Peyer's patch (tissue), 4 donors: Measurements from ENCODE around the gene UTP4. TPM values are rescaled to one million over a fixed set of nuclear protein-coding genes. Genes with fewer than 3 reads are reported as not detected.

Source experiments
- DNase-seq, 3 donors: peaks; one replicate each; pipeline ENCODE4 v3.0.0-alpha.2; 2017 to 2019
- H3K27ac ChIP-seq, 4 donors: fragments of 200-600 bp; sonication (generic); one replicate each; pipeline ENCODE4 v1.5.1; 2016 to 2019
- H3K27me3 ChIP-seq, 2 donors: fragments of 200-600 bp; sonication (generic); one replicate each; pipeline ENCODE4 v1.5.1; 2019
- H3K36me3 ChIP-seq, 3 donors: fragments of 200-600 bp; sonication (generic); one replicate each; pipeline ENCODE4 v1.5.1; 2016 to 2019
- H3K4me1 ChIP-seq, 4 donors: fragments of 200-600 bp; sonication (generic); one replicate each; pipeline ENCODE4 v1.5.1; 2016 to 2019
- H3K4me3 ChIP-seq, 4 donors: fragments of 200-600 bp; sonication (generic); 1 replicate in 3 of 4; 2 replicates in 1 of 4; pipeline ENCODE4 v1.5.1; 2016 to 2019; ENCODE audit warnings: mild to moderate bottlenecking in 1 of 4
- H3K9me3 ChIP-seq, 4 donors: fragments of 200-600 bp; sonication (generic); one replicate each; pipeline ENCODE4 v1.5.1; 2016 to 2019; ENCODE audit warnings: mild to moderate bottlenecking in 1 of 4
- CTCF ChIP-seq, 6 experiments: fragments of 450-650 bp in 4 of 6; fragments of 200-600 bp in 2 of 6; sonication (generic) in 1 of 6; IDR thresholded peaks; one replicate each; pipeline ENCODE4 v1.5.1; 2017 to 2019; ENCODE audit warnings: antibody characterized with exemption in 6 of 6, mild to moderate bottlenecking in 3 of 6, moderate library complexity in 1 of 6
- POLR2A ChIP-seq, 2 donors: fragments of 450-650 bp; IDR thresholded peaks; one replicate each; pipeline ENCODE4 v1.5.1; 2017; ENCODE audit warnings: antibody characterized with exemption in 2 of 2, mild to moderate bottlenecking in 2 of 2, moderate library complexity in 2 of 2
- total RNA-seq, 4 donors: library from RNA; depleted of rRNA; stranded (reverse); fragments of >200 nt; gene quantifications; one replicate each; pipeline ENCODE4 v1.1.0, GENCODE V29; 2016

Gene UTP4
- total RNA-seq, 4 donors from 2014 or later: 8.9 to 19.4 (median 13.1) TPM

DNA sequence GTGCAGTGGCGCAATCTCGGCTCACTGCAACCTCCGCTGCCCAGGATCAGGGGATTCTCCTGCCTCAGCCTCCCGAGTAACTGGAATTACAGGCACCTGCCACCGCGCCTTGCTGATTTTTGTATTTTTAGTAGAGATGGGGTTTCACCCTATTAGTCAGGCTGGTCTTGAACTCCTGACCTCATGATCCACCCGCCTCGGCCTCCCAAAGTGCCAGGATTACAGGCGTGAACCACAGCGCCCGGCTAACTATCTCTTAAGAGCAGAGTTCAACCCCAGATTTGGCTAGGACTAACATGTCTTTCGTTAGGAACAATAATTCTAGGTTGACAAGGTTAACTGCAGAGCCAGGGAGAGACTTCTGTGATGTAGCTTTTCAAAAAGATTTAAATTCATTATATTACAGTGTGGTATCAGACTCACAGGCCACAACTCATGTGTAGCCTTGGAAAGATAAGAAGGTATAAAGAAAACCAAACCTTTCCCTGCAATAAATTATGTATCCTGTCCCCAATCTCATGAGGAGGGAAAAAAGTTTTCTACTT, 4.4 kb upstream of the UTP4 start:
- TF ChIP-seq CTCF (IDR thresholded peaks at IDR 0.05): no peak
- no peak for TF ChIP-seq POLR2A (IDR thresholded peaks at IDR 0.05)
- no peaks in the 10 kb centered on the region for H3K36me3 ChIP-seq
- H3K27ac ChIP-seq: no peak overlapping the region
- peaks cover 0 to 15% (median 2%) of the 10 kb centered on the region in 4 donors for H3K4me1 ChIP-seq
- H3K27me3 ChIP-seq: no peaks in the 10 kb centered on the region
- DNase-seq: peak in 1 of 3 donors; percentile 37
- no peak overlapping the region for H3K4me3 ChIP-seq
- no peaks in the 10 kb centered on the region for H3K9me3 ChIP-seq

DNA sequence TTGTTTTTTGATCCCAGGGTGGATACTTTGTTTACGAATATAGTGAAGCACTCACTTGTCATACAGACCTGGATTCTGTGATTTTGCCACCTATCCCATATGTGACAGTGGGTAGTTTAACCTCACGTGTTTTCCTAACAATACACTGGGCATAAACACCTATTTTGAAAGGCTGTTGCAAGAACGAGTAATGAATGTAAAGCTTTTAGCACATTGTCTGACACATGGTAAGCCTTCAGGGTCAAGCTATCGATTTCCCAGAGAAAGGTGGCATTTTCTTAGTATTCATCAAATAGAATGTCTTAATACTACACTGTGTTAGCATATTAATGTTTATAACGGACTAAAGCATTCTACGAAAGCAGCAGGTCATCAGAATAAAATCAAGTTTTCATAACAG, 2.0 kb upstream of the UTP4 start:
- DNase-seq: no peak
- TF ChIP-seq POLR2A (IDR thresholded peaks at IDR 0.05) (no peak), CTCF (IDR thresholded peaks at IDR 0.05) (no peak)
- no peaks in the 10 kb centered on the region for H3K9me3 ChIP-seq
- H3K4me3 ChIP-seq: no peak overlapping the region
- H3K4me1 ChIP-seq: peaks cover 0 to 23% (median 2%) of the 10 kb centered on the region in 4 donors
- no peaks in the 10 kb centered on the region for H3K36me3 ChIP-seq
- no peak overlapping the region for H3K27ac ChIP-seq
- no peaks in the 10 kb centered on the region for H3K27me3 ChIP-seq

DNA sequence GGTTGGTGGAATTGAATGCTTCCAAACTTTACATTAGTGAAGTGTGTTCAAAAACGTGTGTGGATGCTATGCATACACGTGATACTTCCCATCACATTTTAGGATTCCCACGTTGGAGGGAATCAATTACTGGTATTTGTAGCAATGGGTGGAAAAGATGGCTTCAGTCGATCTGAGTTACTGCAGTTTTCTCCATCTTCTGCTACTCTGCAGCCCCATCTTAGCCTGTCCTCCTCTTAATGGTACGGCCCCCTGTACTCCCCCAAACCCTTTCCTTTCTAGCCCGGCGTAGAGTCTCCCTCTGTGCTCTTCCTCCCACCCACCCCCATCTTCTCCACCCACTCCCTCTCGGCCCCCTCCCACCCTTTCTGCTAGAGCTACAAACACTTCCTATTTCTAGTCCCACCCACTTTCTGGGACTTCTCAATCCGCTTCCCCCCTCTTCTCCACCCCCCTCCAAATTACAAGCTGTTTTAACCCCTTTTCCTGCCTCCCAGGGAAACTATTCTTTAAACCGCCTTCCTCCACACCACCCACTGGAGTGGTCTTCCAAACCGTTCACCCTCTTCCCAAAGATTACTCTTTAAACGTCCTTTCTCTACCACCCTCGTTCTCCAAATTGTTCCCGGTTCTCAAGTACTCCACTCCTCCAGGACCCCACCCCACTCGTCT, 1.1 kb upstream of the UTP4 start:
- peak overlapping the region; percentile 88 to 98 (median 95) for H3K27ac ChIP-seq
- peaks cover 0 to 23% (median 2%) of the 10 kb centered on the region in 4 donors for H3K4me1 ChIP-seq
- peak overlapping the region; percentile 57 to 96 (median 90) for H3K4me3 ChIP-seq
- no peak for TF ChIP-seq CTCF (IDR thresholded peaks at IDR 0.05)
- no peak for TF ChIP-seq POLR2A (IDR thresholded peaks at IDR 0.05)
- no peaks in the 10 kb centered on the region for H3K36me3 ChIP-seq
- no peaks in the 10 kb centered on the region for H3K27me3 ChIP-seq
- H3K9me3 ChIP-seq: no peaks in the 10 kb centered on the region
- peak in 1 of 3 donors; percentile 48 for DNase-seq

- TF ChIP-seq POLR2A (IDR thresholded peaks at IDR 0.05): no peak
- TF ChIP-seq CTCF (IDR thresholded peaks at IDR 0.05): no peak
- Histone ChIP-seq H3K4me3 (peak overlapping the region; percentile 57 to 96 (median 90)), H3K27me3 (no peaks in the 10 kb centered on the region)
Observed at GRCh38 chr16:69131839-69132423, 518 bp upstream of the UTP4 start.

GRCh38 chr16:69133373-69133954, 1.0 kb downstream of the UTP4 start:
- H3K27me3 ChIP-seq: no peaks in the 10 kb centered on the region
- H3K4me1 ChIP-seq: peaks cover 0 to 23% (median 2%) of the 10 kb centered on the region in 4 donors
- peak overlapping the region in 1 of 4 donors; percentile 98 for H3K27ac ChIP-seq
- H3K9me3 ChIP-seq: no peaks in the 10 kb centered on the region
- TF ChIP-seq POLR2A (IDR thresholded peaks at IDR 0.05) (no peak), CTCF (IDR thresholded peaks at IDR 0.05) (no peak)
- peaks cover 0 to 9% (median 0%) of the 10 kb centered on the region in 3 donors for H3K36me3 ChIP-seq
- H3K4me3 ChIP-seq: peak overlapping the region; percentile 57 to 96 (median 90)
- no peak for DNase-seq

More at GRCh38 chr16:69131839-69132423, 518 bp upstream of the UTP4 start:
- peaks cover 0 to 1% (median 0%) of the 10 kb centered on the region in 3 donors for H3K36me3 ChIP-seq
- peak overlapping the region; percentile 88 to 98 (median 95) for H3K27ac ChIP-seq
- peak; percentile 64 to 83 (median 81) for DNase-seq
- H3K4me1 ChIP-seq: peaks cover 0 to 23% (median 2%) of the 10 kb centered on the region in 4 donors
- no peaks in the 10 kb centered on the region for H3K9me3 ChIP-seq
